ENCODE measurements around the gene ENKD1.

The ENKD1 gene

DNA sequence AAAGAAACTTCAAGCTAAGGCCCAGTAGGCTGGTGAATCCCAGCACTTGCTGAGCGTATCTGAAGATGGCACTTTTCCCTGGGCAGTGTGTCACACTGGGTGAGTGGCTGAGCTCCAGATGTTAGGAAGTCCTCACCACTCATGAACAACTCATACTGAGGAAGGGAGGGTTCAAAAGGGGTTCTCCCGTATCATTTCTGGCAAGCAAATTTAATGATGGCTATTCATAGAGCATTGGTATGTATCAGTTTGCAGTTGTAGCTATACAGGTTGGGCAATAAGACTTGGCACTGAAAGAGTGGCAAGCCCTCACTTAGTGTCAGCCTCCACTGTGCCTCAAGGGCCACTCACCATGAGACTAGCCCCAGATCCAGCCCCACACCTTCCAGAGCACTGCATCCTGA is 41.8 kb upstream of the ENKD1 start:
- TF ChIP-seq, protein P1, sequence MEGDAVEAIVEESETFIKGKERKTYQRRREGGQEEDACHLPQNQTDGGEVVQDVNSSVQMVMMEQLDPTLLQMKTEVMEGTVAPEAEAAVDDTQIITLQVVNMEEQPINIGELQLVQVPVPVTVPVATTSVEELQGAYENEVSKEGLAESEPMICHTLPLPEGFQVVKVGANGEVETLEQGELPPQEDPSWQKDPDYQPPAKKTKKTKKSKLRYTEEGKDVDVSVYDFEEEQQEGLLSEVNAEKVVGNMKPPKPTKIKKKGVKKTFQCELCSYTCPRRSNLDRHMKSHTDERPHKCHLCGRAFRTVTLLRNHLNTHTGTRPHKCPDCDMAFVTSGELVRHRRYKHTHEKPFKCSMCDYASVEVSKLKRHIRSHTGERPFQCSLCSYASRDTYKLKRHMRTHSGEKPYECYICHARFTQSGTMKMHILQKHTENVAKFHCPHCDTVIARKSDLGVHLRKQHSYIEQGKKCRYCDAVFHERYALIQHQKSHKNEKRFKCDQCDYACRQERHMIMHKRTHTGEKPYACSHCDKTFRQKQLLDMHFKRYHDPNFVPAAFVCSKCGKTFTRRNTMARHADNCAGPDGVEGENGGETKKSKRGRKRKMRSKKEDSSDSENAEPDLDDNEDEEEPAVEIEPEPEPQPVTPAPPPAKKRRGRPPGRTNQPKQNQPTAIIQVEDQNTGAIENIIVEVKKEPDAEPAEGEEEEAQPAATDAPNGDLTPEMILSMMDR (IDR thresholded peaks at IDR 0.05; ENCODE audit: low read depth, low read length): no peak
- H3K4me3 ChIP-seq (ENCODE audit: low read depth, low read length): no peak overlapping the region

DNA sequence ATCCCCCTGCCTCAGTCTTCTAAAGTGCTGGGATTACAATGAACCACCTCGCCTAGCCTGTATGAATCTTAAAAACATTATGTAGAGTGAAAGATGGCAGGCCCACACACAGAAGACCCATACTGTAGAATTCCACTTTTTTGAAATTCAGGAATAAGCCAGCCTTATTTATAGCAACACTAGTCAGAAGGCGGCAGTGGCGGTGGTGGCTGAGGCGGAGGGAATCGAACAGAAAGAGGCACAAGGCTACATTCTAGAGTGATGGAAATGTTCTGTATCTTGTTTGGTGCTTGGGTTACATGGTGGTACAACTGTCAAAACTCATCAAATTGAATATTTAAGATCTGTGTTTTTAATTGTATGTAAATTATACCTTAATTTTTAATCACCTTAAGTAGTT is 41.2 kb upstream of the ENKD1 start:
- H3K4me3 ChIP-seq (ENCODE audit: low read depth, low read length): no peak overlapping the region

DNA sequence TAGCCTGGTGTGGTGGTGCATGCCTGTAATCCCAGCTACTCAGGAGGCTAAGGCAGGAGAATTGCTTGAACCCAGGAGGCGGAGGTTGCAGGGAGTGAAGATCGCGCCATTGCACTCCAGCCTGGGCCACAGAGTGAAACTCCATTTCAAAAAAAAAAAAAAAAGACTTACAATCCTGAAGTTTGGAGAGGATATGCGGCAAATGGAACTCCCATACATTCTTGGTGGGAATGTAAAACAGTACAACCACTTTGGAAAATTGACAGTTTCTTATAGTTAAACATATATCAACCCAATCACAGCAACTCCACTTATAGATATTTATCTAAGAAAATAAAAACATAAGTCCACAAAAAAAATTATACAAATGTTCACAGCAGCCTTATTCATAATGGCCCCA is 40.7 kb upstream of the ENKD1 start:
- TF ChIP-seq, protein P1 (IDR thresholded peaks at IDR 0.05; ENCODE audit: low read depth, low read length): no peak

More for the DNA sequence above, 41.2 kb upstream of the ENKD1 start:
- TF ChIP-seq, protein P1 (IDR thresholded peaks at IDR 0.05; ENCODE audit: low read depth, low read length): no peak

DNA sequence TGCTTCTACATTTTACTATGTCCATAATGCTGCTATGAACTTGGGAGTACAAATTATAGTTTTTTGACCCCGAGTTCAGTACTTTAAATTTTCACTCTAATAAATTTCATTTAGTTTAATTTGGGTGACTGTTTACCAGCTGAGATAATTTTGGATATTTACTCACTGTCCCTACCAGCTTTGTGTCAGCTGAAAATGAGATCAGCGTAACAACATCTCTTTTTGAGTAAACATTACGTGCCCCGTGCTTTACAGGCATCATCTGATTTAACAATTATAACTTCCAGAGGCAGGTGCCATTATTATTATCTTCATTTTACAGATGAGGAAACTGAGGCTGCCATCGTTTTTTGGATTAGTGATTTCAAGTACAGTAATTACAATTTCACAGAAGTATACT is 37.6 kb upstream of the ENKD1 start:
- TF ChIP-seq, protein P1 (IDR thresholded peaks at IDR 0.05; ENCODE audit: low read depth, low read length): no peak
- H3K4me3 ChIP-seq (ENCODE audit: low read depth, low read length): no peak overlapping the region

More for the DNA sequence above, 40.7 kb upstream of the ENKD1 start:
- no peak overlapping the region for H3K4me3 ChIP-seq (ENCODE audit: low read depth, low read length)

DNA sequence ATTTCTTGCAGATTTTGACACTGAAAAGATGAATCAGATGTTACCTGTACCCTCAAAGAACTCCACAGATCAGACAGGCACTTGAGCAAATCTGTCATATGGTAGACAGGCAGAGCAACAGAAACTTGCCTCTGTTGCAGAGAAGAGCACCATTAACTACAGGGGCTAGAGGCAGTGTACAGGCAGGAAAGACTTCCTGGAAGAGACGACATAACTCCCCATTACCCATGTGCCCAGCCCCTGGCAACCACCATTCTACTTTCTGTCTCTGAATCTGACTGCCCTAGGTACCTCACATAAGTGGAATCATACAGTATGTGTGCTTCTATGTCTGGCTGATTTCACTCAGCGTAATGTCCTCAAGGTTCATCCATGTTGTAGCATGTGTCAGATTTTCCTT is 37.1 kb upstream of the ENKD1 start:
- TF ChIP-seq, protein P1 (IDR thresholded peaks at IDR 0.05; ENCODE audit: low read depth, low read length): no peak
- no peak overlapping the region for H3K4me3 ChIP-seq (ENCODE audit: low read depth, low read length)

DNA sequence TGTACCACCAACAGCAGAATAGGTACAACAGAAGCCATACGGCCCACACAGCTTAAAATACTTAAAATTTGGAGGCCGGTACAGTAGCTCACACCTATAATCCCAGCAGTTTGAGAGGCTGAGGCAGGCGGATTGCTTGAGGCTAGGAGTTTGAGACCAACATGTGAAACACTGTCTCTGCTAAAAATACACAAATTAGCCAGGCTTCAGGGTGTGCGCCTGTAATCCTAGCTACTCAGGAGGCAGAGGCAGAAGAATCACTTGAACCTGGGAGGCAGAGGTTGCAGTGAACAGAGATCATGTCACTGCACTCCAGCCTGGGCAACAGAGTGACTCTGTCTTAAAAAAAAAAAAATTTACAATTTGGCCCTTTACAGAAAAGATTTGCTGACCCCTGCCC is 35.6 kb upstream of the ENKD1 start:
- H3K4me3 ChIP-seq (ENCODE audit: low read depth, low read length): no peak overlapping the region
- TF ChIP-seq, protein P1 (IDR thresholded peaks at IDR 0.05; ENCODE audit: low read depth, low read length): no peak

DNA sequence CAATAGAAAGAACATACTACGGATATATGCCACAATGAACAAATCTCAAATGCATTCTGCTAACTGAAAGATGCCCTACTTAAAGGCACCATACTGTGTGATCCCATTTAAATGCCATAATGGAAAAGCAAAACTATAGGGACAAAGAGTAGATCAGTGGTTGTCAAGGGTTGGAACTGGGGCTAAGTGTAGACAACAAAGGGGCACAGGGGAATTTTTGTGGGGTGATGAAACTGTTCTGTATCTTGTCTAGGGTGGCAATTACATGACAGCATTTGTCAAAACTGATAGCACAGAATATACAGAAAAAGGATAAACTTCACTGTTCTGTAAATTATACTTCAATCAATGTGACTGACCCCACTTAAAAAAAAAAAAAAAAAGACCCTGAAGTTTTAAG is 34.9 kb upstream of the ENKD1 start:
- H3K4me3 ChIP-seq (ENCODE audit: low read depth, low read length): no peak overlapping the region
- TF ChIP-seq, protein P1 (IDR thresholded peaks at IDR 0.05; ENCODE audit: low read depth, low read length): no peak

Measured in WI38 (cell line).